ENCODE results near the gene WASL.
A peak's percentile ranks its signal among the peaks of the same experiment; 100 is the strongest.
"Not testable (repeated sequence)": the region's sequence is repeated elsewhere in the genome, so short reads cannot be mapped to it uniquely, and the experiment has no call there.

Gene WASL

GRCh38 chr7:123768493-123768892 is 19.7 kb upstream of the WASL start:
- DNase-seq: no peak

DNA sequence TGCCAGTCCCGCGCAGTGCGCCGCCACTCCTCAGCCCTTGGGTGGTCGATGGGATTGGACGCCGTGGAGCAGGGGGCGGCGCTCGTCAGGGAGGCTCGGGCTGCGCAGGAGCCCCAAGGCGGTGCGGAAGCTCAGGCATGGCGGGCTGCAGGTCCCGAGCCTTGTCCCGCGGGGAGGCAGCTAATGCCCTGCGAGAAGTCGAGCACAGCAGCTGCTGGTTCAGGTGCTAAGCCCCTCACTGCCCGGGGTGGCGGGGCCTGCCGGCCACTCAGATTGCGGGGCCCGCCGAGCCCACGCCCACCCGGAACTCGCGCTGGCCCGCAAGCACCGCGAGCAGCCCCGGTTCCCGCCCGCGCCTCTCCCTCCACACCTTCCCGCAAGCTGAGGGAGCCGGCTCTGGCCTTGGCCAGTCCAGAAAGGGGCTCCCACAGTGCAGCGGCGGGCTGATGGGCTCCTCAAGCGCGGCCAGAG is 14.4 kb upstream of the WASL start:
- DNase-seq: no peak

DNA sequence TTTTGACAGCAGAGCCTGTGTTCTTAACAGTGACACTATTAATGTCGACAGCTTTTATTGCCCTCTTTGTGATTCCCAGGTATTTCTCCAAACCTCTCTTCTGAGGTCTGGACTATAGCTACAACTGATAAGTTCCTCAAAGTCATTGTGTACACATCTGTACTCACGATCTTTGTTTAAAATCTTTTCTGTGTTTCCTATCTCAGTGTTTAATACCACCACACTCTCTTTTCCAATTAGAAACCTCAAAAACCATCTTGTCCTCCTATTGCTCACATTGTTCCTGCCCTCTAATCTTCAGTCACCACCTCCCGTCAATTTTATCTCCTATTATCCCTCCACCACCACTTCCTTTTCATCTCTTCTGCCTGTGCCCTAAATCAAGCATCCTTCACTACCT is 12.9 kb upstream of the WASL start:
- DNase-seq: no peak

GRCh38 chr7:123757095-123757494 is 8.3 kb upstream of the WASL start:
- DNase-seq: no peak

GRCh38 chr7:123755338-123755737 is 6.5 kb upstream of the WASL start:
- no peak for DNase-seq

GRCh38 chr7:123754271-123754871 is 5.6 kb upstream of the WASL start:
- no peak for DNase-seq

GRCh38 chr7:123752534-123752933 is 3.7 kb upstream of the WASL start:
- no peak for DNase-seq

DNA sequence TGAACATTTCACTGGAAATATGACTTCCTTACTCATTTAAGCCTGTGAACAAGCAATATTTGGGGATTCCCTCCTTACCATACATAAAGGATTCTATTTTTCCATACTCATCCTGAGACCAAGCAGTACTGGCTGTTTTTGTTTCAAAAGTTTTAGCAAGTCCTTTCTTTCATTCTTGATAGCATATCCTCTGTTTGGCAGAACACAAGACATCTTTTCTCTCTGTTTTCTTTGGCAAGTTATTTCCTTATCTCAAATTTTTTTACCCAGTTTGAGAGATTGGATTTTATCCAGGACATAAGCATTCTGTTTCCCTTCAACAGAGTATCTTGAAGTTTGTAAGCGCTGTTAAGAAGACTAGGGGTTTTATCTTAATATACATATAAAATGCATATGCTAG is 3.0 kb upstream of the WASL start:
- no peak for DNase-seq

GRCh38 chr7:123750389-123751230 is 1.8 kb upstream of the WASL start:
- DNase-seq: no peak

DNA sequence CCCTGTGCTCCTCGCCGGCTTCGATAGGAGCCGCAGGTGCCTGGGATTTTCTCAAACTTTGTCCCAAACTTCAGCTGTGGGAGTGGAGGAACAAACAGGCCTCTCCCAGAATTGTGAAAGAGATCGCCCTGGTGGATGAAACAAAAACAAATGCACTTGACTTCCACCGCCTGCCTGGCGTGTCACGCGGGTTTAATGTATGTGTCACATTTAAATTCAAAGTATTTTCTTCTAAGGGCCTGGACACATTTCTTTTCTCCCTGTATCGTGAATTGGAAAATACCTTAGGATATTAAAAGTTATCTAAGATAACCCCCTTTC is 694 bp upstream of the WASL start:
- DNase-seq: no peak

GRCh38 chr7:123748171-123748733 is 551 bp downstream of the WASL start:
- peak; percentile 34 for DNase-seq

- DNase-seq: peak; percentile 23
Measured at GRCh38 chr7:123747620-123748141, 1.1 kb downstream of the WASL start.

DNA sequence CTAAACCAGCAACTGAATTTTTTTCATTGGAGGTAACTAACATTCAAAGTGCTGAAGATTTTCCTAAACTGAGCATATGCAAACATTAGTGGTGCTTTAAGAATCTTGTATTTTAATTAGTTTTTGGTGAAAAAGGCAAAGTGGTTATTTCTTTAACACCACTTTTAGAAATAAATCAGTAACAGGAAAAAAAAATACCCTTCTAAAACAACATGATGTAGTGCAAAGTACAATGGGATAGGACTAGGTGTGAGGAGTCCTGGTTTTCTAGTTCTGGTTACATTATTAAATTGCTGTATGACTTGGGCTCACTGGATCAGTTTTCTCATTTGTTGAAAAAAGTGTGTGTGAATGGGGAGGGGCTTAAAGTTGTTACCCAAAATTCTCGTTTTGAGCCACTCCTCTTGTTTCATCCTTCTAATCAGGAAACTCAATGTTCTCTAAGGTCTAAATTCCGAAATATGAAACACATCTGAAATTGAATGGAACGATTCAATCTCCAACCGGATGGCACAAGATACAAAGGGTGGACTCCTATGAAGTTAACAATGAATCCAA is 1.8 kb downstream of the WASL start:
- peak; percentile 5 for DNase-seq

DNA sequence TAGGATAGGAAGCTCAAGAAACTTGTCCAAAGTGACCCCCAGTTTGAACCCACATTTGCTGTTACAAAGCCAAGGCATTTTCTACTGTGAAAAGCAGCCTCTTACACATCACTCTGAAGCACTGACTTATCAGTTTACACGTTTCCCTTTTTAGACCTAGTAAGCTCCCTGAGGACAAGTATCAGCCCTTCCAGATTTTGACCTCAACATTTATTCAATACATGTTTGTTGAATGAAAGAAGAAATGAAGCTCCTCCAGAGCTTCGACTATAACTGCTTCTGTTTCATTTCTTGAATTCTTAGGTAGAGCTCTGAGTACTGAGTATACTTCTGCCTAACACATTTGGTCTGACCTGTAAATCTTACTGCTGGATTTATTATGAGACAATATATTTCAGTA is 2.7 kb downstream of the WASL start:
- no peak for DNase-seq

DNA sequence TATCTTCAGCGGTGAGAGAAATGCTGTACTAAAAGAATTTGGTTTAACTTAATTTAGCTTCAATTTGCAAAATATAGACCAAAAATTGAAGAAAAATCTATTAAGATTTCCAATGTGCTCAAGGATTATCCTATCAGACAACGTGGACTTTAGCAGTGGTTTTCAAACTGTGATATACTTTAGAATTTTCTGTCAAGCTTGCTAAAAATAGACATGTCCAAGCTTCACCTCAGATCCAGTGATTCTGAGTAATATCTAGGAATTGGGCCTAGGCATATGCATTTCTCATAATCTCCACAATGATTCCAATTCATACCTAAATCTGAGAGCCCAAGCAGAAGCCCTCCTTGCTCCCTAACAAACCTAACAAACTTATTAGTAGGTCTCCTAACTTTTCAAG is 3.4 kb downstream of the WASL start:
- DNase-seq: no peak

- DNase-seq: no peak
Measured at GRCh38 chr7:123744416-123744815, 4.4 kb downstream of the WASL start.

GRCh38 chr7:123741940-123742339 is 6.9 kb downstream of the WASL start:
- DNase-seq: no peak

- no peak for DNase-seq
Measured at GRCh38 chr7:123738808-123739207, 10.0 kb downstream of the WASL start.

DNA sequence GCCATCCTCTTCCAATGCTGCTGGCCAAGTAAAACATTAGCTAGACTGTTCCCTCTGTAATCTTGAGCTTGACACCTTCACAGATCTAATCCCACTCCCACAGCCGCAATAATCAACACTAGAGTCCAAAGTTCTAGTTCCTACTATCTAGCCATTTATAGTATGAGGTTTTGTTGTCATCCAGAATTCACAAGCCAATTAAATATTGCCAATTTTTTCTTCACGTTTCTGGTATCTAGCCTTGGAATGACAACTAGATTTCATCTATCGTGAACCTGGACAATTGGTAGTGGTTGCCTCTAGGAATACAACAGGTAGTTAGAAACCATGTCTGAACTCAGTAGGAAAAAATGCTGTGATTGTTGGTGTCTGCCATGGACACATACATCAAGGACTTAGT is 10.4 kb downstream of the WASL start:
- no peak for DNase-seq

DNA sequence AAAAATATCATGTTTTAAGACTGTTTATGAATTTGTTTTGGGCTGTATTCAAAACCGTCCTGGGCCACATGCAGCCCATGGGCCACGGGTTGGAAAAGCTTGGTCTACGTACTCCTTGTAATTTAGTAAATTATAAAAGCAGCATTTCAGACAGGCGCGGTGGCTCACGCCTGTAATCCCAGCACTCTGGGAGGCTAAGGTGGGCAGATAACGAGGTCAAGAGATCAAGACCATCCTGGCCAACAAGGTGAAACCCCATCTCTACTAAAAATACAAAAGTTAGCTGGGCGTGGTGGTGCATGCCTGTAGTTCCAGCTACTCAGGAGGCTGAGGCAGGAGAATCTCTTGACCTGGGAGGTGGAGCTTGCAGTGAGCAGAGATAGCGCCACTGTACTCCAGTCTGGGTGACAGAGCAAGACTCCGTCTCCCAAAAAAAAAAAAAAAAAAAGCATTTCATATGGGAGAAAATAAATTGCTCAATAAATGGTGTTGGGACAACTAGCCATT is 11.6 kb downstream of the WASL start:
- DNase-seq: not testable (repeated sequence)

- no peak for DNase-seq
Measured at GRCh38 chr7:123735539-123735938, 13.3 kb downstream of the WASL start.

GRCh38 chr7:123734498-123734897 is 14.3 kb downstream of the WASL start:
- no peak for DNase-seq

GRCh38 chr7:123732413-123733091 is 16.3 kb downstream of the WASL start:
- DNase-seq: no peak
